A673 (cell line): Measurements from ENCODE around the gene POLR1H. TPM values are rescaled to one million over a fixed set of nuclear protein-coding genes. Genes with fewer than 3 reads are reported as not detected.
A peak's percentile ranks its signal among the peaks of the same experiment; 100 is the strongest.

Source experiments
- BruUV-seq: library from RNA; stranded (reverse); fragments of 400-500 nt; replicated peaks from 2 replicates; lab custom pipeline; 2021; lab: Mats Ljungman, UMichigan
- CTCF ChIA-PET: fragments of 300-600 bp; sonication (Branson Sonifier 250); formaldehyde crosslinking; loops from one replicate; lab custom pipeline; 2022; ENCODE audit warnings: antibody characterized with exemption; lab: Charles Lee
- POLR2A ChIA-PET: fragments of 300-600 bp; sonication (Branson Sonifier 250); formaldehyde crosslinking; loops from one replicate; lab custom pipeline; 2022; ENCODE audit warnings: antibody characterized with exemption; ENCODE audit not compliant: low non-redundant PET; lab: Charles Lee
- DNase-seq: peaks from one replicate; pipeline ENCODE4 v3.0.0-alpha.2; 2015; ENCODE audit warnings: low spot score
- H3K27ac ChIP-seq: fragments of 200-600 bp; sonication (generic); 2 replicates; pipeline ENCODE4 v1.5.1; 2016; ENCODE audit warnings: mixed run types, low read depth, mild to moderate bottlenecking, mixed read lengths, antibody characterized with exemption, low read length; ENCODE audit not compliant: poor library complexity, severe bottlenecking
- H3K27me3 ChIP-seq: fragments of 200-600 bp; sonication (generic); replicated peaks from 2 replicates; pipeline ENCODE4 v1.6.1; 2017; ENCODE audit warnings: mixed run types, low read depth, mild to moderate bottlenecking, mixed read lengths, antibody characterized with exemption, low read length; ENCODE audit not compliant: insufficient read depth, poor library complexity
- H3K36me3 ChIP-seq: fragments of 200-600 bp; sonication (generic); 2 replicates; pipeline ENCODE4 v1.6.1; 2016; ENCODE audit warnings: mixed run types, mild to moderate bottlenecking, mixed read lengths, antibody characterized with exemption, low read length; ENCODE audit not compliant: insufficient read depth, poor library complexity, severe bottlenecking
- H3K4me1 ChIP-seq: fragments of 200-600 bp; sonication (generic); 2 replicates; pipeline ENCODE4 v1.6.1; 2017; ENCODE audit warnings: mixed run types, mild to moderate bottlenecking, mixed read lengths, antibody characterized with exemption, low read length; ENCODE audit not compliant: insufficient read depth, poor library complexity, severe bottlenecking
- H3K4me3 ChIP-seq: fragments of 200-600 bp; sonication (generic); 2 replicates; pipeline ENCODE4 v1.5.1; 2016; ENCODE audit warnings: low read depth, mixed run types, mild to moderate bottlenecking, mixed read lengths, low read length; ENCODE audit not compliant: poor library complexity, severe bottlenecking
- H3K9me3 ChIP-seq: fragments of 200-600 bp; sonication (generic); 2 replicates; pipeline ENCODE4 v1.6.1; 2016; ENCODE audit warnings: mixed run types, low read depth, mild to moderate bottlenecking, mixed read lengths, antibody characterized with exemption, low read length; ENCODE audit not compliant: poor library complexity, severe bottlenecking
- CTCF ChIP-seq: fragments of 300-800, 200-600 bp; sonication (generic); conservative IDR thresholded peaks from 2 replicates; pipeline ENCODE4 v1.5.1; 2017; ENCODE audit warnings: low read depth, mild to moderate bottlenecking, antibody characterized with exemption, low read length, moderate library complexity, mixed read lengths
- EZH2 ChIP-seq: fragments of 200-600 bp; sonication (generic); IDR thresholded peaks from 2 replicates; pipeline ENCODE4 v1.6.1; 2017; ENCODE audit warnings: borderline replicate concordance, low read depth, mild to moderate bottlenecking, mixed read lengths, antibody characterized with exemption, low read length; ENCODE audit not compliant: poor library complexity, severe bottlenecking
- intact Hi-C: fragments of 100-400 bp; cut with micrococcal nuclease; formaldehyde crosslinking; loops from one replicate; pipeline ENCODE4 v1.10.0; 2022; ENCODE audit not compliant: unreplicated experiment
- total RNA-seq: library from RNA; stranded (reverse); gene quantifications from 2 replicates; pipeline ENCODE4 v1.2.3, GENCODE V29; 2021

Gene POLR1H
- total RNA-seq, 1 experiment from 2014 or later: 30.9 TPM

- intact Hi-C loops: loop anchor here (5.0 to 10.0 kb wide), 2 partner anchors 37 to 290 kb away; partner anchors contain the start of gene PPP1R11
- TF ChIP-seq EZH2 (no peak), CTCF (no peak)
- BruUV-seq: no TSS peak
- Histone ChIP-seq H3K4me1 (peaks cover 18% of the 10 kb centered on the region), H3K36me3 (no peaks in the 10 kb centered on the region), H3K27ac (no peak overlapping the region), H3K9me3 (no peaks in the 10 kb centered on the region), H3K27me3 (peaks cover 29% of the 10 kb centered on the region), H3K4me3 (no peak overlapping the region)
- POLR2A ChIA-PET: no interaction called here
- DNase-seq: no peak
- CTCF ChIA-PET: interaction anchor here (0.6 to 2.6 kb wide), 2 partner anchors 27 to 266 kb away, joined by 3 to 47 read pairs; no protein-coding TSS in a partner anchor
These were observed 43.6 kb downstream of the POLR1H start for GRCh38 chr6:30104661-30105060.

DNA sequence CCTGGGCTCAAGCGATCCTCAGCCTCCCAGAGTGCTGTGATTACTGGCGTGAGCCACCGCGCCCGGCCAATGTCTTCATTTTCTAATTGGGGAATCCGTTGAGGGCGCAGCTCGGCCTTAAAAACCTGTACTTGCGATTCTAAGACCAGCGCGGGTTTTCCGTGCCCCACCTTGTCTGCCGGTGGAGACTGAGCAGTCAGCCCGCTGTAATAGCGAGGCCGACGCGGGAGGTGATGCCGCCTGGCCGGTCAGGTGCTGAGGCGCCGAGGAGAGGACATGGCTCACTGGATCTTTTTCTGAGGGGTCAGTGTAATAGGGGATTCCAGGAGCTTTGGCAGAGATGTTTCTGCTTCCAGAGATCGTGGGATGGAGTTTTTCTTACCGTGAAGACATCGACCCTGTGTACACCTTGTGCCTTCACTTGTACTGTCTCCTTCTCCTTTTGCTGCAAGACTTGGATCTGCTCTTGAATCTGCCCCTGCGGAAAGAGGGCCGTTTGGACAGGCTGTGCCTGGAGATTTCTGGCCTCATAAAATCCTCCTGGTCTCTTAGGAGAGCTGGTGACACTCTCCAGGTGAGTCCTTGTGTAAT, 50.3 kb downstream of the POLR1H start:
- no peak overlapping the region for H3K27ac ChIP-seq
- no TSS peak for BruUV-seq
- POLR2A ChIA-PET: no interaction called here

DNA sequence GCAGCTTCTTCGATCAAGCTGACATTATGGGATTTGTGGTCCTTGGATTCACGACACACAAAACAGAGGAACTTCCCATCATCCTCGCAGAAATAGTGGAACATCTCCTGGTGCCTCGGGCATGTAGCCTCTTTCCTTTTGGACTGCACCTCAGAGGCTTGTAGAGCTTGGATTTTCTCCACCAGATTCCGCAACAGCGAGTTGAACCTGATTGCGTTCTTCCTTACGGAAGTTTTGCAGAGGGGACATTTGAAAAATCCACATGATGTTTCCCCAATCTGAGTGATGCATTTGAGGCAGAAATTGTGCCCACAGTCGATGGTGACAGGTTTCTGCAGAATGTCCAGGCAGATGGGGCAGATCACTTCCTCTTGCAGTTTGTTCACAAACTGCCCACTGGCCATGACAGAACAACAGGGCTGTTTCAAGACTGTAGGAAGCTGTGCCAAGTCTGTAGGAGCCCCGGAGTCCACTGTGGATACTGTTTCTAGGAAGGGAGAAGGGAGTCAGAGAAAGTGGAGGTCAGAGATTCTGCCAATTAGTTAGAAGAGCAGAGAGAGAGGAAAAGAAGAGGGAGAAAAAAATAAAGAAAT, 51.4 kb downstream of the POLR1H start:
- no peak overlapping the region for H3K4me3 ChIP-seq
- intact Hi-C loops: no loop called here
- POLR2A ChIA-PET: interaction anchor here (0.5 kb wide), 1 partner anchor 288 kb away, joined by 5 read pairs; no protein-coding TSS in a partner anchor
- BruUV-seq: no TSS peak
- TF ChIP-seq CTCF (no peak), EZH2 (no peak)
- H3K4me1 ChIP-seq: no peaks in the 10 kb centered on the region
- peaks cover 53% of the 10 kb centered on the region for H3K27me3 ChIP-seq
- no peak overlapping the region for H3K27ac ChIP-seq
- CTCF ChIA-PET: interaction anchor here (1.2 kb wide), 1 partner anchor 9 kb away, joined by 4 read pairs; no protein-coding TSS in a partner anchor
- no peaks in the 10 kb centered on the region for H3K36me3 ChIP-seq
- no peaks in the 10 kb centered on the region for H3K9me3 ChIP-seq
- no peak for DNase-seq

More for the DNA sequence above, 50.3 kb downstream of the POLR1H start:
- no peaks in the 10 kb centered on the region for H3K36me3 ChIP-seq
- H3K9me3 ChIP-seq: no peaks in the 10 kb centered on the region
- H3K27me3 ChIP-seq: peaks cover 53% of the 10 kb centered on the region
- CTCF ChIA-PET: interaction anchor here (0.7 to 1.2 kb wide), 2 partner anchors 8 to 23 kb away, joined by 3 to 4 read pairs; no protein-coding TSS in a partner anchor
- intact Hi-C loops: no loop called here
- H3K4me3 ChIP-seq: no peak overlapping the region
- H3K4me1 ChIP-seq: no peaks in the 10 kb centered on the region
- no peak for DNase-seq
- TF ChIP-seq EZH2: peak; percentile 55
- TF ChIP-seq CTCF: no peak
